GM19023 (cell line): ENCODE data around the gene ARHGAP12.

Source experiments
- ATAC-seq: cut with Tn5 transposase; IDR thresholded peaks from one replicate; pipeline ENCODE4 v1.9.1; 2021; ENCODE audit warnings: mild to moderate bottlenecking, moderate library complexity; ENCODE audit not compliant: unreplicated experiment

The ARHGAP12 gene

DNA sequence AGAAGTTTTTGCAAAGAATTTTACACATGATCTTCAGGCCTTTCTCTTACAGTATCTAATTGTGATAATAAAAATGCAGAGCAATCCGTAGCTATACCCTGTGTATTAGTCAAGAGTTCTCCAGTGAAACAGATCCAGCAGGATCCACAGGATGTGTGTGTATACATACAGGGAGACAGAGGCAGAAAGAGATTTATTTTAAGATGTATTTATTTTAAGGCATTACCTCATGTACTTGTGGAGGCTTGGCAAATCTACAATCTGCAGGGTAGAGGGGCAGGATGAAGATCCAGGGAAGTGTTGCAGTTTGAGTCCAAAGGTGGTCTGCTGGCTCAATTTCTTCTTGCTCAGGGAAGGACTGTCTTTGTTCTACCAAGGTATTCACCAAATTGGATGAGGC, 41.7 kb downstream of the ARHGAP12 start:
- ATAC-seq = no peak

GRCh38 chr10:31885971-31886370, 42.7 kb downstream of the ARHGAP12 start:
- ATAC-seq = no peak

DNA sequence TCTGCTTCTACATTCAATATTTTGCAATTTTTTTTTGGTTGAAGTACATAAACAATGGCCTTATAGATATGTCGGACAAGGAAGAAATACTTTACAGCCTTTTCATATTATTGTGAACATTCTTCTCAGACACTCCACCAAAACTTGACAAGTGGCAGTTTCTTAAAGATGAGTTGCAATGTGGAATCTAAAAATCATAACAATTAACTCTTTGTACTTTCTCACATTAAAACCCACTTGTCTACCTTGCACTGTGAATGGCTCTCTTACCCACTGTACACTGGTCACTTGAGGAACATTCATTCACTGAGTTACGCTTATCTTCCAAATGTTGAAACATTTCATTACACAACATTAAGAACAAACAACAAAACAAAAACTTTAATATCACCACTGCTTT, 44.2 kb downstream of the ARHGAP12 start:
- no peak for ATAC-seq

DNA sequence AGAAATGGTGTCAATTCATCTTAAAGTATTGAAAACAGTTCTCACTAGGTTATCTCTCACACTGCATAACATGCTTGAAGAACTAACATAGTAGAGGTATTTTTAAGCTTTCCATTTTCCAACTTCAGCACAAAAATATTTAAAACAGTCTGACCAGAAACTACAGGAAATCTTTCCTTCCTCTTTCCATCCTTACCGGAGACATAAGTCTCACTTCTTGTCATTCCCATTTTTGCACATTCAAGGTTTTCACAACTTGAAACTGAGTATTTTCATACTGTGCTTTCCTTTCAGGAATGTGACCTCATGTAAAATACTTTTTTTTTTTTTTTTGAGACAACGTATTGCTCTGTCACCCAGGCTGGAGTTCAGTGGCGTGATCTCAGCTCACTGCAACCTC, 45.2 kb downstream of the ARHGAP12 start:
- ATAC-seq = no peak

- no peak for ATAC-seq
These were observed 50.1 kb downstream of the ARHGAP12 start for GRCh38 chr10:31878486-31878885.

DNA sequence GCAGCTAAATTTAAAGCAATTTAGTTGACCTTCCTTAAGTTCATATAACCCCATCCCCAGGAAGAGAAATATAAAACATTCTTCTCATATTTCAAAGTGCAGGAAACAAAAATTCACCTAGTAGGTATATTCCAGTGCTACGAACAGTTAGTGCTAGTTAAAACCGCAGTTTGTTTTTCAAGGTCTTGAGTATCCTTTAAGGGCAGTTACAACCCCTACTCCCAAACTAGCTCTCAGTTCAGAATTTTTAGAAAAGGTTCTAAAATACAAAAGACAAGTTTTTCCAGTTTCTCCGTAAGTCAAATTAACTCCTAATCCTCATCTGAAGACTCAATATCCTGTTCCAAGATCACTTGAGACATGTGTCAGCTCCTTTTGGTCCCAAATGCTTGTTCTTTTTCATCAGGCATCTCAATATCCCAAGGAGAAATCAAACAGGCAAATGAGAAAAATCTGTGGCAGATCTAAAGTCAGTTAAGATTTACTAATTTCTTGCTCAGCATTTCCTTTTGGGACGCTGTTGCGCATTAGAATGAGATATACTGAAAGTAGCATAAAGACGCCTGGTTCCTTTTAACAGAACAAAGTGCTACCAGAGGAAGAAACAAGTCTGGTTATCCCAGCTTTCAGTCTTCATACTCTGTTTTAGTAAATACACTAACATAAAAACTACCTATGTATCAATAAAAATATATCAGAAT, 51.8 kb downstream of the ARHGAP12 start:
- ATAC-seq = no peak

DNA sequence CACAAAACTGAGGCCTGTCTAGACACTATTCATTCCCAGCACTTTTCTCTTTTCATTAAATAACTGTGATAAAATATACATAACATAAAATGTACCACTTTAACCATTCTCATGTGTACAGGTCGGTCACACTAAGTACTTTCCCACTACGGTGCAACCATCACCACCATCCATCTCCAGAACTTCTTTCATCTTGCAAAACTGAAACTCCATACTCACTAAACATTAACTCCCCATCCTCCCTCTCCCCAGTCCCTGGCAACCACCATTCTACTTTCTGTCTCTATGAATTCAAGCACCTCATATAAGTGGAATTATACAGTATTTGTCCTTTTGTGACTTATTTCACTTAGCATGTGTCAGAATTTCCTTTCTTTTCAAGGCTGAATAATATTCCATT, 53.0 kb downstream of the ARHGAP12 start:
- ATAC-seq = peak; percentile 72

DNA sequence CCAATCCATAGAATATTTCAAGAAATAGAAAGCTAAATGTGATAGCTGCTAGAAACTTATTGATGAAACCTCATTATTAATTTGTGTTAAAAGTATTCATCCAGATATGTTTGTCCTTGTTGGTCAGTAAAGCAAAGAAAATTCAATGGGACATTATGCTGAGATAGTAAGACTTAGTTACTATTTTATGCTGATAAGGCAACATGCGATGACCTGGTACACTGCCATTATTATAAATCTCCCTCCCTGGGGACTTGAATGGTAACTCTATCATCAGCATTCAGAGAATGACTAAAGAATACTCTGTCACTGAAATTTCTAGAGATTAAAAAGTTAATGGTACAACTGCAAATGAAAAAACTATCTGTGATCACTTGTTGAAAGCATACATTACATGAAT, 54.9 kb downstream of the ARHGAP12 start:
- no peak for ATAC-seq

DNA sequence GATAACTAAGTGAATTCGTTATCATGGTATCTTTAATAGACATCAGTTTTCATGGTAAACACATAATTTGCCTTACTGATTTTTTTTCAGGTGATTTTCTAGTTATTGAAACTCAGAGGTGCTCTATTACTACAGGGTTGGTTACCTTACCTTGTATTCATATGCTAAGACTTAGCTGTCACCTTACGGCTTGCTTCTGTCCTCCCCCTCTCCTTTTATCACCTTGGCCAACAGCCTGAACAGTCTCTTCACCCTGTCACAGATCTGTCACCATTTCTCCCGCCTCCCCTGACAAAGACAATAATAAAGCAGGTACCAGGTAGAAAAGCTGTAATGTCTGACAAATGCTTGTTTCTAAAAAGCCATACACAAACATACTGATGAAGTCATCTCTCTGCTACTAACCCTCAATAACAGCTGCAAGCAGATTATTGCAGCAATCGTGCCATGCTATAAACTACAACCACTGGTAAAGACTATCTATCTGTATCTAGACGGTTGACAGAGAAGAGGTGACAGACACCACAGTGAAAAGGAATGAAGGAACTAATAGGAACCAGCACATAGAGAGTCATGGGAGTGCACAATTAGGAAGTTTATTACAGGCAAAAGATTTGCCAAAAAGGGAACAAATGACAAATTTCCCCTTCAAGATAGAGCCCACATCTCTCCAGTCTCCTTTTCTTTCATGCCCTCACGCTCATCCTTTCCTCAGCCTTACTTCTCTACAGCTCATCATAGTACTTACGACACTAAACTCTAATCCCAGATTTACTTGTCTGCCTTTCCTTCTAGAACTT, 57.2 kb downstream of the ARHGAP12 start:
- ATAC-seq = no peak

GRCh38 chr10:31867646-31868045, 61.0 kb downstream of the ARHGAP12 start:
- no peak for ATAC-seq

DNA sequence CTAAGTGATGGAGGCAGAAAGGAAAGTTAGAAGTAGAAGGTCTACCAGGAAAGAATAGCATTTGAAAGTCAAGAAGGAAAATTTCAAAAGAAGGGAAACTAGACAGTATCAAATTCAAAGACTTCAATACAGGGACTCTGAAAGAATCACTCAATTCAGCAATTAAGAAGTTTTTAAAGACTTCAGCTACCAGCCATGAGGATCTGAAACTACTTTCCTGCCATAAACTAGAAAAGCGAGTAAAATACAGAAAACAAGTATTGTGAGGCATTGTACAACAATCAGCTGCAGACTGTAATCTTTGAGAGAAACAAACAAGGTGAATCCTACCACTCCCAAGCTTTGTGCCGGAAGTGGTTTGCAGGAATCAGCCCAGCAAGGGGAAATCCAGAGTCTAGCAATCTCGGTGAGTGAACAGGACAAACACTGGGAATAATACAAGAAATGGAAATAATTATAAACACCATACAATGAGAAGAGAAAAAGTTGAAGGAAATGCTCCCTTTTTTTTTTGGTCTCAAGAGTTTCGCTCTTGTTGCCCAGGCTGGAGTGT, 62.4 kb downstream of the ARHGAP12 start:
- no peak for ATAC-seq

GRCh38 chr10:31864834-31865518, 63.7 kb downstream of the ARHGAP12 start:
- ATAC-seq = no peak

- no peak for ATAC-seq
These were observed 73.6 kb downstream of the ARHGAP12 start for GRCh38 chr10:31855033-31855432.

DNA sequence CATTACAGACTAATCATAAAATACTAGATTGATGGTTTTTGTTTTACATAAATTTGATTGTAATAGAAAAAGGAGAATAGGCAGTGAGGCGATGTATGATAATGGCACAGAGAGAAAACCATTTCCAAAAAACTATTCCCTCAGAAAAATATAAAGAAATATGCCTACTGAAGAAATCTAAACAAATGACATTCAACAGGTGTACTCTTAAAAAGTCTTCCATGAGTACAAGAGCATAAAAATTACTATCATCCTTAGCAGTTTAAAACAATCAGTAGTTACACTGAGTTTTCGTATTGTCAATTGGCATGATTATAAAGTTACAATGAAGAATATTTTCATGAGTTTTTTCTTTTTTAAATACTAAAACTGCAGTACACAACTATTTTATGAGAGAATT, 75.0 kb downstream of the ARHGAP12 start:
- no peak for ATAC-seq

DNA sequence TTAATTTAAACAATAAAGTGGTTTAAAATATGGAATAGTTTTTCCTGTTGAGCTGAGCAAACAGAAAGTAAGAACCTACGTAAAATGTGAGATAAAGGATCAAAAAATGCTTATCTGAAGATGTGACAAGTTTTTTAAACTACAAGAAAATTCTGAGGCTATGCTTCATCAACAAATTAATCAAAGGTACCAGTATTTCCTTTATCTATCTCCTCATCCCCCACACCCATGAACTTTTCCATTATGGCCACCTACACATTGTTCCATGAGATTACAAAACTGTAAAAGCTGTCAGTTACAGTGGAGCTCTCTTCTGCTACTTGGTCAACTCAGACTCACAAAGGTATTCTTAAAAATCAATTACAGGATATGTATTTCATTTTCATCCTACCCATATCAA, 77.4 kb downstream of the ARHGAP12 start:
- ATAC-seq = no peak

DNA sequence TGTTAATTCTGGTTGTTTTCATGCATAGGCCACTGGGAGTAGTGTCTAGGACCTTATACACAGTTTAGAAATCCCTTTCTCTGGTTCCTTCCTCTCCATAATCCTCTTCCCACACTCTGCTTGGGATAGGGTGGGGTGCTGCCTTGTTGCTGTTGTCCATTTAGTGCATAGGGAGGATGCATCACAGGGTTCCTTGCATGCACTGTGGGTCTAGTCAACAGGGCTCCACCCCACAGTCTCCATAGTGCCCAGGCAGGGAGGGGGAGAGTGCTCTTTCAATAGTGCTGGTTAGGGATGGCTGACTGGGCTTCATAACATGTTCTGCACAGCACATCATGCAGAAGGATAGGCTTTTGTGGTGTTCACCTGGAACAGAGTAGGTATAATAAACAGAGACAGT, 81.1 kb downstream of the ARHGAP12 start:
- no peak for ATAC-seq

DNA sequence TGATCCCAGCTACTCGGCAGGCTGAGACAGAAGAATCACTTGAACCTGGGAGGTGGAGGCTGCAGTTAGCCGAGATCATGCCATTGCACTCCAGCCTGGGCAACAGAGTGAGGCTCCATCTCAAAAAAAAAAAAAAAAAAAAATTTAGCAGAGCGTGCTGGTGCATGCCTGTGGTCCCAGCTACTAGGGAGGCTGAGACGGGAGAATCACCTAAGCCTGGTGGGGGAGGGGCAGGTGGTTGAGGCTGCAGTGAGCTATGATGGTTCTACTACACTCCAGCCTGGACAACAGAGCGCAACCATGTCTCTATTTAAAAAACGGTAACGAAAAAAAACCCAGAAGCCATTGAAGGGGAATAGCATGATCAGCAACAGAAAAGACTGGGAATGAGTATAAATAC, 89.9 kb downstream of the ARHGAP12 start:
- no peak for ATAC-seq

DNA sequence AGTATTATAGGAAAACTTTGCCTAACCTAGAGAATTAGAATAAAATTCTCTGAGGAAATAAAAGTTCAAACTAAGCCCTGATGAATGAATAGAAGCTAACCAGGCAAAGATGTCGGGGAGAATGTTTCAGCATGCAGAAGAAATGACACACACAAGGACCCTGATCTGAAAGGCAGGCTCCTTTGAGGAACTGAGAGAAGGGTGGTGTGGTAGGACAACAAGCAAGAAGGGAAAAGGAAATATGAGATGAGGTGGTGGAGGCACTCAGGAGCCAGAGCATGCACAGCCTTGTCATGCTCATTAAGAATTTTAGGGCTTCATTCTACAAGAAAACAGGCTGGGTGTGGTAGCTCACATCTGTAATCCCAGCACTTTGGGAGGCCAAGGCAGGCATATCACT, 90.6 kb downstream of the ARHGAP12 start:
- ATAC-seq = no peak

DNA sequence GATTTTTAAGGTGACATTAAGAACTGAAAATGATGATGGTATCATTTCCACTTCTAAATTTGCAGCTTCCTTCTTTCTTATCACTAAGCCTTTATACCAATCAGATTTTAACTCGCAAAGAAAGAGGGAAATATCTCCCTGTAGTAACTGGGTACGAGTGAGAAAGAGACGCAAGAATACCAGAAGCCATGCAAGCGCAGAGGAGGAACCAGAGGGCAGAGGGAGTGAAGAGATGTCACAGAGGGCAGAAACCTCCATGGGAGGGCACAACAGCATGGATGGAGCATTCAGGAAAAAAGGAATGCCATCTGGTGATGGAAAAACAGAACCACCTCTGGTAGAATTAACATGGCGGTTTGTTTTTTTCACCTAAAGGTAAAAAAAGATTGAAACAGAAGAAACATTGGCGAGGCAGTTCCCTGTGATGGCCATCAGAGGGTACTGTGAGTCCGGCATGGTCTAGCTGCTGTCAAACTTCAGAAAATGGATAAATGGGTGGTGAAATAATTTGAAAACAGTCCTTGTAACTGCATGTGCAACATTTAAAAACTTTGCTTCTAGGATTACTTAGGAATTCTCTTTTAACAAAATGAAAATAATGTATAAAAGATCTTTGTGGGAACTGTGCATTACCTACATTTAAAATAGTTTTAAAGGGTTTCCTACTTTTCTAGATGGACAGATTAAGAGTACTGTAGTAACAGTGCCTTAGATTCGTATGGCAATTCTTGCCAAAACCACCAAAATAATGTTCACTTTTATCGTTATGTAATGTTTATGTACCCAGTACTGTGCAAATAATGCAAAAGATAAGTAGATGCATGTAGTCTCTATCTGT, 91.8 kb downstream of the ARHGAP12 start:
- ATAC-seq = no peak

DNA sequence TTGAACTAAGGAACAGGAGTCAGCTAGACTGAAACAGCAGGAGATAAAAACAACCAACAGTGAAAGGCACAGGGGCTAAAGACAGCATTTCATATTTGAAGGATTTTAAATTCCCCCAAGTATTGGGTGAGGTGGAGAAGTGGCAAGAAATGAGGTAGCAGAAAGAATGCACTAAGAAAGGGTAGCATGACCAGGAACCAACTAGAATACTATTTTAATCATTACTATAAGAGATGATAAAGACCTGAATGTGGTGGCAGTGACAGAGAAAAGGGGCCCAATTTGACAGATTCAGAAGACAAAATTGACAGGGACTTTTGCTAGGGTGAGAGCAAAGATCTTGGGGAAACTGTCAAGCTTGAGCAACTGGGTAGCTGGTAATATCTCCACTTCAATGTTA, 94.9 kb downstream of the ARHGAP12 start:
- ATAC-seq = no peak

DNA sequence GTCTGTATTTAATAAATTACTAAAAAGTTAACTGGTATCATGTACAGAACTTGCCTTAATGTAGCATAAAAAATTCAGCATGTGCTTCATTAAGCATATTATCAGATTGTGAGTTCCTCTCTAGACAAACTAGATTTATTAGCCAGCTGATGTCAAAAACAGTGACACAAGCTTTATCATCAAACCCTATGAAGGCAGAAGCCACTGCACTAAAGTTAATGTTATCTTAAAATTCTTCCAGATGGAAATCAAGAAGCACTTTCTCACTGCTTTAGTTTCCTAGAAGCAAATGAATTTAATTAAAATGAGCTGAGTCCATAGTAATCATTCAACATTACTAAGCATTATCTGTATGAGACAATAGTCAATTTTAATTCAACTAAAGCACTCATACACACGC, 96.4 kb downstream of the ARHGAP12 start:
- no peak for ATAC-seq
